Measurements from ENCODE around the gene TNFRSF4. TPM values are rescaled to one million over a fixed set of nuclear protein-coding genes. Genes with fewer than 3 reads are reported as not detected.

The TNFRSF4 gene
- total and polyA plus RNA-seq, 10 of the 15 experiments (the other 5 are each of a cell fraction or from before 2014, with no cell fraction given), result 0.05 to 7.3 (median 2.5) TPM; not detected in 1

DNA sequence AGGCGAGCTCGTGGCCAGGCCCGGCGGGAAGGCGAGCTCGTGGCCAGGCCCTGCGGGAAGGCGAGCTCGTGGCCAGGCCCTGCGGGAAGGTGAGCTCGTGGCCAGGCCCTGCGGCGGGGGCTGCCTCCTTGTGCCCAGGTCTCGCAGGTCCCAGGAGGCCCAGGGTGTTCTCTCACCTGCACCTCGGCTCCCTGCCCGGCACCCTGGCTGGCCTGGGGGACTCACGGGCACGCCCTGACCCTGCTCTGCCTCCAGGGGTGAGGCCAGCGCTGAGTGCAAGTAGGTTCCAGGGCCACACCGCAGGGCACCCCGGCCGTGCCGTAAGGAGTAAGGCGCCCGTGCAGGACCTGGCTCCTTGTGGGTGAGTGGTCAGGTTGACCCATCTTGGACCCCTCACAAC, 13.4 kb upstream of the TNFRSF4 start:
- no TSS peak for BruUV-seq (replicated peaks)
- SMC1A ChIA-PET (ENCODE audit: uncharacterized antibody, unreplicated experiment), result no interaction called here
- H3K27ac ChIP-seq (ENCODE audit: control insufficient read depth, insufficient read depth), result no peak overlapping the region
- no peaks in the 10 kb centered on the region for H4K20me1 ChIP-seq (ENCODE audit: control insufficient read depth, insufficient read depth)
- no peaks in the 10 kb centered on the region for H3K9me3 ChIP-seq (replicated peaks; ENCODE audit: control insufficient read depth, insufficient read depth, low read length)
- H3K36me3 ChIP-seq (ENCODE audit: control insufficient read depth in 2 of 2, insufficient read depth in 2 of 2, low read length in 1 of 2), result peaks cover 4 to 39% of the 10 kb centered on the region in 2 experiments; a peak in 3 of 4 replicates
- in situ Hi-C loops (cut with MboI) (no loop called here), intact Hi-C loops (cut with micrococcal nuclease; ENCODE audit: unreplicated experiment) (no loop called here)
- no peaks in the 10 kb centered on the region for H3K27me3 ChIP-seq (replicated peaks in 1 of 2; ENCODE audit: control insufficient read depth in 2 of 2, insufficient read depth in 2 of 2, low read length in 1 of 2)
- CTCF ChIA-PET, result interaction anchor here (1.2 kb wide), 1 partner anchor 105 kb away, joined by 5 read pairs; no protein-coding TSS in a partner anchor
- TF ChIP-seq SPI1 (IDR thresholded peaks at IDR 0.05; ENCODE audit: borderline replicate concordance, insufficient read depth, low read depth, low read length) (no peak), ATF7 (IDR thresholded peaks at IDR 0.05; ENCODE audit: low read depth) (no peak), BCL11A (IDR thresholded peaks at IDR 0.05; ENCODE audit: low read depth, low read length) (no peak), ZNF217 (IDR thresholded peaks at IDR 0.05) (no peak), CBX3 (IDR thresholded peaks at IDR 0.05; ENCODE audit: borderline replicate concordance, low read depth) (no peak), STAT3 (IDR thresholded peaks at IDR 0.05; ENCODE audit: low read depth, low read length) (no peak), SREBF2 (IDR thresholded peaks at IDR 0.05; ENCODE audit: low read length) (no peak), NR2F1 (conservative IDR thresholded peaks at IDR 0.05) (no peak), MYC (IDR thresholded peaks at IDR 0.05; ENCODE audit: insufficient read depth, insufficient read length, insufficient replicate concordance, low read length, severe bottlenecking) (no peak), HDGF (IDR thresholded peaks at IDR 0.05) (no peak), MTA3 (IDR thresholded peaks at IDR 0.05; ENCODE audit: borderline replicate concordance, low read length) (no peak), E2F4 (IDR thresholded peaks at IDR 0.05; ENCODE audit: low read depth, low read length) (no peak), ZBED1 (IDR thresholded peaks at IDR 0.05; ENCODE audit: borderline replicate concordance) (no peak), POLR2AphosphoS2 (IDR thresholded peaks at IDR 0.05; ENCODE audit: low read depth, low read length) (no peak), RAD51 (IDR thresholded peaks at IDR 0.05) (no peak), SP1 (IDR thresholded peaks at IDR 0.05; ENCODE audit: low read depth, low read length) (no peak)
- TF ChIP-seq, protein P1, sequence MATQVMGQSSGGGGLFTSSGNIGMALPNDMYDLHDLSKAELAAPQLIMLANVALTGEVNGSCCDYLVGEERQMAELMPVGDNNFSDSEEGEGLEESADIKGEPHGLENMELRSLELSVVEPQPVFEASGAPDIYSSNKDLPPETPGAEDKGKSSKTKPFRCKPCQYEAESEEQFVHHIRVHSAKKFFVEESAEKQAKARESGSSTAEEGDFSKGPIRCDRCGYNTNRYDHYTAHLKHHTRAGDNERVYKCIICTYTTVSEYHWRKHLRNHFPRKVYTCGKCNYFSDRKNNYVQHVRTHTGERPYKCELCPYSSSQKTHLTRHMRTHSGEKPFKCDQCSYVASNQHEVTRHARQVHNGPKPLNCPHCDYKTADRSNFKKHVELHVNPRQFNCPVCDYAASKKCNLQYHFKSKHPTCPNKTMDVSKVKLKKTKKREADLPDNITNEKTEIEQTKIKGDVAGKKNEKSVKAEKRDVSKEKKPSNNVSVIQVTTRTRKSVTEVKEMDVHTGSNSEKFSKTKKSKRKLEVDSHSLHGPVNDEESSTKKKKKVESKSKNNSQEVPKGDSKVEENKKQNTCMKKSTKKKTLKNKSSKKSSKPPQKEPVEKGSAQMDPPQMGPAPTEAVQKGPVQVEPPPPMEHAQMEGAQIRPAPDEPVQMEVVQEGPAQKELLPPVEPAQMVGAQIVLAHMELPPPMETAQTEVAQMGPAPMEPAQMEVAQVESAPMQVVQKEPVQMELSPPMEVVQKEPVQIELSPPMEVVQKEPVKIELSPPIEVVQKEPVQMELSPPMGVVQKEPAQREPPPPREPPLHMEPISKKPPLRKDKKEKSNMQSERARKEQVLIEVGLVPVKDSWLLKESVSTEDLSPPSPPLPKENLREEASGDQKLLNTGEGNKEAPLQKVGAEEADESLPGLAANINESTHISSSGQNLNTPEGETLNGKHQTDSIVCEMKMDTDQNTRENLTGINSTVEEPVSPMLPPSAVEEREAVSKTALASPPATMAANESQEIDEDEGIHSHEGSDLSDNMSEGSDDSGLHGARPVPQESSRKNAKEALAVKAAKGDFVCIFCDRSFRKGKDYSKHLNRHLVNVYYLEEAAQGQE (IDR thresholded peaks at IDR 0.05; ENCODE audit: low read depth, low read length), result no peak
- H3K4me1 ChIP-seq (ENCODE audit: control insufficient read depth, insufficient read depth, low read length), result peaks cover 4% of the 10 kb centered on the region
- no peak overlapping the region for H2AFZ ChIP-seq (ENCODE audit: control insufficient read depth, low read depth, low read length)
- whole genome bisulfite sequencing (ENCODE audit: insufficient coverage, insufficient replicate concordance, low lambda C conversion rate, missing lambda C conversion rate), result 96% methylated on average over 12 of the region's 25 CpGs
- POLR2A ChIA-PET, result no interaction called here
- no peak for ATAC-seq
- DNase-seq (ENCODE audit: low read depth, low spot score), result no peak
- no peak overlapping the region for H3K4me2 ChIP-seq (ENCODE audit: control insufficient read depth, insufficient read depth)
- H3K9ac ChIP-seq (ENCODE audit: control insufficient read depth, insufficient read depth, low read length), result no peak overlapping the region
- no peak for FAIRE-seq
- H3K79me2 ChIP-seq (ENCODE audit: control insufficient read depth, insufficient read depth, low read length), result peaks cover 43% of the 10 kb centered on the region
- no peak overlapping the region for H3K4me3 ChIP-seq
- RAD21 ChIA-PET (ENCODE audit: unreplicated experiment), result no interaction called here
